Vagina (tissue), 2 donors: ENCODE results near the gene KCNK16. TPM values are rescaled to one million over a fixed set of nuclear protein-coding genes. Genes with fewer than 3 reads are reported as not detected.

ENCODE experiments used
- DNase-seq, 2 donors: peaks; one replicate each; pipeline ENCODE4 v3.0.0-alpha.2; 2017; ENCODE audit errors: extremely low spot score in 2 of 2
- H3K27ac ChIP-seq: fragments of 200-600 bp; sonication (generic); one replicate; pipeline ENCODE4 v1.5.1; 2019
- H3K27me3 ChIP-seq: fragments of 200-600 bp; sonication (generic); one replicate; pipeline ENCODE4 v1.5.1; 2019
- H3K36me3 ChIP-seq, 2 donors: fragments of 200-600 bp; sonication (generic); one replicate each; pipeline ENCODE4 v1.5.1; 2017 to 2019
- H3K4me1 ChIP-seq: fragments of 200-600 bp; sonication (generic); one replicate; pipeline ENCODE4 v1.5.1; 2019
- H3K4me3 ChIP-seq, 2 donors: fragments of 200-600 bp; sonication (generic); 1 replicate in 1 of 2; 2 replicates in 1 of 2; pipeline ENCODE4 v1.5.1; 2016 to 2019
- H3K9me3 ChIP-seq: fragments of 200-600 bp; sonication (generic); one replicate; pipeline ENCODE4 v1.5.1; 2019
- CTCF ChIP-seq, 3 experiments: fragments of 450-650 bp in 2 of 3; fragments of 200-600 bp in 1 of 3; sonication (generic) in 1 of 3; IDR thresholded peaks; one replicate each; pipeline ENCODE4 v1.5.1; 2017 to 2019; ENCODE audit warnings: antibody characterized with exemption in 3 of 3, mild to moderate bottlenecking in 2 of 3, moderate library complexity in 2 of 3
- POLR2A ChIP-seq, 2 donors: fragments of 450-650 bp; IDR thresholded peaks; one replicate each; pipeline ENCODE4 v1.6.1; 2017; ENCODE audit warnings: antibody characterized with exemption in 2 of 2, mild to moderate bottlenecking in 2 of 2, moderate library complexity in 2 of 2
- POLR2AphosphoS5 ChIP-seq, 2 donors: sonication (generic); formaldehyde crosslinking; IDR thresholded peaks; one replicate each; pipeline ENCODE4 v1.9.0; 2017; ENCODE audit warnings: antibody characterized with exemption in 2 of 2, mild to moderate bottlenecking in 2 of 2, low read depth in 1 of 2; ENCODE audit not compliant: insufficient read depth in 1 of 2
- intact Hi-C: fragments of 100-400 bp; cut with DNase I; formaldehyde crosslinking; loops from one replicate; pipeline ENCODE4 v1.15.1; 2023
- total RNA-seq: library from RNA; depleted of rRNA; stranded (reverse); fragments of >200 nt; gene quantifications from one replicate; pipeline ENCODE4 v1.2.3, GENCODE V29; 2016

Gene KCNK16
- total RNA-seq, 1 donor from 2014 or later, result not detected

GRCh38 chr6:39330476-39330875, 8.0 kb upstream of the KCNK16 start:
- TF ChIP-seq POLR2AphosphoS5 (IDR thresholded peaks at IDR 0.05; ENCODE audit: insufficient read depth in 1 of 2, low read depth in 1 of 2) (no peak), POLR2A (IDR thresholded peaks at IDR 0.05) (no peak), CTCF (IDR thresholded peaks at IDR 0.05) (no peak)
- Histone ChIP-seq H3K27me3 (no peaks in the 10 kb centered on the region), H3K4me1 (no peaks in the 10 kb centered on the region), H3K9me3 (no peaks in the 10 kb centered on the region), H3K4me3 (no peak overlapping the region), H3K36me3 (no peaks in the 10 kb centered on the region), H3K27ac (no peak overlapping the region)
- intact Hi-C loops, result no loop called here
- no peak for DNase-seq

DNA sequence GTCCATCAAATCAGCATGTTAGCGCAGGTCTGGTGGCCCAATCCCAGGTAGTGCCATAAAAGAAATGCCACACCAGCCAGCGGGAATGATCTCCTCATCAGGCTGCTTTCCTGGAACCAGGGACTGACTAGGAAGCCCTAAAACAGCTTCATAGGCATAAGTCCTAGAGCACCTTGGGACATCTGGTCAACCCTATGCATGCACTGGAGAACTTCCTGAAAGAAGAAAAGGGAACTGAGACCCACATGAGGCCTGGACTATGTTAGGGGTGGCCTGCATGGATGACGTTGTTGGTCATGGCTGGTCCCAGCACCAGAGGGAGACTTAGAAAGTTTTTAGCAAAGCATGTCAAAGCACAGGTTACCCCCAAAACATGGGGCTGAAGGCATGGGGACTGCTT, 7.6 kb upstream of the KCNK16 start:
- TF ChIP-seq POLR2A (IDR thresholded peaks at IDR 0.05) (no peak), CTCF (IDR thresholded peaks at IDR 0.05) (no peak)
- H3K9me3 ChIP-seq, result no peaks in the 10 kb centered on the region
- intact Hi-C loops, result no loop called here
- H3K36me3 ChIP-seq, result no peaks in the 10 kb centered on the region
- H3K27me3 ChIP-seq, result no peaks in the 10 kb centered on the region
- no peak overlapping the region for H3K27ac ChIP-seq
- no peaks in the 10 kb centered on the region for H3K4me1 ChIP-seq
- H3K4me3 ChIP-seq, result no peak overlapping the region
- DNase-seq, result no peak

DNA sequence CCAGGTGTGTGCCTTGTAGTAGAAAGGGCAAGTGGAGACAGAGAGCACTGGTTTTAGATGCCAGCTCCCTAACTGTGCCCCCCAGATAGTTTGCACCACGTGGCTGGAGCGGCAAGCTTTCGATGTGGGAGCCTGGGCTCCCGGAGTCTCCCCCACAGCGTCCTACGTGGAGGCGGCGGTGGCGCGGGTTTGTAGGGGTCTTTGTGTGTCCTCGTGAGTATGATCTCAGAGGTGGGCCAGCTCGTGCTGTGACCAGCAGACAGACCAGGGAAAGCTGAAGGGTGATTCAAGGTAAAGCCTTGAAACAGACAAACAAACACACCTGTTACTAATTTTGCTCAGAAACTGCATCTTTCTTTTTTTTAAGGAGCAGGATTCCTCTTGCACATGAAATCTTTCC, 5.6 kb upstream of the KCNK16 start:
- no peak overlapping the region for H3K4me3 ChIP-seq
- H3K27ac ChIP-seq, result no peak overlapping the region
- no peak for DNase-seq
- no peaks in the 10 kb centered on the region for H3K27me3 ChIP-seq
- TF ChIP-seq POLR2AphosphoS5 (IDR thresholded peaks at IDR 0.05; ENCODE audit: insufficient read depth in 1 of 2, low read depth in 1 of 2) (no peak), POLR2A (IDR thresholded peaks at IDR 0.05) (no peak)
- intact Hi-C loops, result no loop called here
- H3K4me1 ChIP-seq, result no peaks in the 10 kb centered on the region
- H3K9me3 ChIP-seq, result no peaks in the 10 kb centered on the region
- no peaks in the 10 kb centered on the region for H3K36me3 ChIP-seq

- DNase-seq, result no peak
- TF ChIP-seq POLR2AphosphoS5 (IDR thresholded peaks at IDR 0.05; ENCODE audit: insufficient read depth in 1 of 2, low read depth in 1 of 2) (no peak), POLR2A (IDR thresholded peaks at IDR 0.05) (no peak), CTCF (IDR thresholded peaks at IDR 0.05) (no peak)
- H3K36me3 ChIP-seq, result no peaks in the 10 kb centered on the region
- H3K27me3 ChIP-seq, result no peaks in the 10 kb centered on the region
- no peak overlapping the region for H3K4me3 ChIP-seq
- intact Hi-C loops, result no loop called here
- H3K4me1 ChIP-seq, result no peaks in the 10 kb centered on the region
- no peaks in the 10 kb centered on the region for H3K9me3 ChIP-seq
- H3K27ac ChIP-seq, result no peak overlapping the region
Measured at GRCh38 chr6:39327507-39327906, 5.0 kb upstream of the KCNK16 start.

- no peaks in the 10 kb centered on the region for H3K36me3 ChIP-seq
- H3K9me3 ChIP-seq, result no peaks in the 10 kb centered on the region
- H3K27ac ChIP-seq, result no peak overlapping the region
- DNase-seq, result no peak
- H3K27me3 ChIP-seq, result no peaks in the 10 kb centered on the region
- intact Hi-C loops, result no loop called here
- no peaks in the 10 kb centered on the region for H3K4me1 ChIP-seq
- TF ChIP-seq POLR2A (IDR thresholded peaks at IDR 0.05) (no peak), POLR2AphosphoS5 (IDR thresholded peaks at IDR 0.05; ENCODE audit: insufficient read depth in 1 of 2, low read depth in 1 of 2) (no peak), CTCF (IDR thresholded peaks at IDR 0.05) (no peak)
- H3K4me3 ChIP-seq, result no peak overlapping the region
Measured at GRCh38 chr6:39321761-39322160, 741 bp downstream of the KCNK16 start.
